Left ventricle myocardium inferior (tissue), 1 donor: Measurements from ENCODE around the gene HRAS. TPM values are rescaled to one million over a fixed set of nuclear protein-coding genes. Genes with fewer than 3 reads are reported as not detected.

ENCODE experiments used
- DNase-seq: peaks from one replicate; pipeline ENCODE4 v3.0.0-alpha.2; 2020
- H3K27ac ChIP-seq: fragments of 200-600 bp; replicated peaks from 2 replicates; pipeline ENCODE4 v1.8.0; 2021
- H3K27me3 ChIP-seq: fragments of 200-600 bp; 2 replicates; pipeline ENCODE4 v1.8.0; 2021; ENCODE audit warnings: low read depth
- H3K36me3 ChIP-seq: fragments of 200-600 bp; 2 replicates; pipeline ENCODE4 v1.8.0; 2021
- H3K4me1 ChIP-seq: fragments of 200-600 bp; 2 replicates; pipeline ENCODE4 v1.8.0; 2021
- H3K4me3 ChIP-seq: fragments of 200-600 bp; 2 replicates; pipeline ENCODE4 v1.8.0; 2021; ENCODE audit warnings: mild to moderate bottlenecking, moderate library complexity
- H3K9me3 ChIP-seq: fragments of 200-600 bp; replicated peaks from 2 replicates; pipeline ENCODE4 v1.8.0; 2021
- intact Hi-C: fragments of 100-400 bp; cut with micrococcal nuclease; formaldehyde crosslinking; loops from one replicate; pipeline ENCODE4 v1.11.0; 2022
- total RNA-seq: library from RNA; stranded (reverse); fragmentation: NEBNext Ultra II Directional; extraction: Animal tissue kit (Norgen Biotek cat#: 25700); gene quantifications from one replicate; pipeline ENCODE4 v1.2.1, GENCODE V29; 2021
- TF ChIP-seq, protein P1 (sequence below): fragments of 200-600 bp; IDR thresholded peaks from 2 replicates; pipeline ENCODE4 v1.8.0; 2021; ENCODE audit warnings: antibody characterized with exemption, mild to moderate bottlenecking, borderline replicate concordance
- donor health status: DM: no; HTN: yes; CAD: no; lungs with severe emphysema.

Gene HRAS
- total RNA-seq, 1 donor from 2014 or later, result 55.9 TPM

DNA sequence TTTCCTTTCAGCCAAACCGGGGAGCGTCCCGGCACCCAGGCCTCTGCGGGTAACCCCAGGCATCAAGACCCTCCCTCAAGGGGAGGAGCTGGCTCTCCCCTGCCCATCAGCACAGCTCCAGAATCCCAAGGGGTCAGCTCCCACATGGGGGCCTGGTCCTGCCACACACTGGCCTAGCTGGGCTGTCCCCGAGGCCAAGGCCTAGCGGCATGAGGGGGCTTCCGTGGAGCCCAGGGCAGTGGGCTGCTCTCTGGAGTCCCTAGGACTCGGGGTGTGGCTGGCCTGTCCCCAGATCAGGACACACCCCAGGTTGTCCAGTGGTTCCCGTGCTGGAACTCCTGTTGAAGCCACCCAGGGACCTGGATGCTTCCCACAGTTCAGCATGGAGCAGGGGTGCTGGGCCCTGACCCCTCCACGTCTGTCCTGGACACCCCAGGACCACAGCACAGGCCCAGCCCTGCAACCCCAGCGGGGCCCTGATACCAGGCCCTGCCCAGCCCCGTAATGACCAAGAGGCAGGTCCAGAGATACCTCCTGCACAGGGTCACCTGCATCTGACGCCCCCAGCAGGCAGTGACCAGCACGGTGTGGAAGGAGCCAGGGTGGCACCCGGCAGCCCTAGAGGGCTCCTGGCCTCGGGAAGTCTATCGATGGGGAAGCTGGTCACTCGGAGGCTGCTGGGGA lies 5.5 kb downstream of the HRAS start:
- DNase-seq, result no peak

DNA sequence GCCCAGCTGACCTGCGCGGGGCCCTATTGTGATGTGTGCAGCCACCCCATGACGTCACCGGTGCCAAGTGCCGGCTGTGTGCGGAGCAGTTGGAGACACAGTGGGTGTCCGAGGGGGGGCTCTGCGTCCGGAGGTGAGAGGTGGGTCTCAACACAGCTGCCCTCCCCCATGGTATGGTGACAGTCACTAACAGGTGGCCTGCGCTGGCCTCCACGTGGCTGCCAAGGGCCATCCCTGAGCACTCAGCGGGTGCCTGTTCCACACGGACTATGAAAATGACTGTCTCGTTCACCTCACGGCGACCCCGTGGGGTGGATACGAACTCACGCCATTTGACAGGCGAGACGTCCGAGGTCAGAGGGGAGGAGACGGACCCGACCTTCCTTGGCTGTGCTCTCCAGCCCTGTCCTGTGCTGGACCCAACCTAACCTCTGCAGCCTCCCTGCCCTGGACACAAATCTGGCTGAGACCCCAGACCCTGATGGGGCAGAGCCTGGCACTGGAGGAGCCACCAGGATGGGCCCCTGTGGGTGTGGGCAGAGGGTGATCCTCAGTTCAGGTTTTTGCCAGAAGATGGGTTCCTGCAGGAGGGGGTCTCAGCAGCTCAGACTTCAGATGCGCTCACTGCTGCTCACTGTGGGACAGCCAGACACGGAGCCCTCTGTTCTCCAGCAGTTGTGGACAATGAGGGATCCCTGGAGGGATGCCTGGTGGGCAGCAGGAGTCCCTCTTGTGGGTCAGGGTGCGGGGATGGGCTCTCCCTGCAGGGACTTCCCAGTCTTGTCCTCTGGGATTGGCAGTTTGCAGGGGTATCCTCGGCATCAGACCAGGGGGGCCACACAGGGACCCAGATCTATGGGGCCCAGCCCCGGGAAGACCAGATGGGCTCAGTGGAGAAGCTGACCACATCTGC lies 6.3 kb downstream of the HRAS start:
- Histone ChIP-seq H3K36me3 (peaks cover 28% of the 10 kb centered on the region), H3K4me1 (peaks cover 23% of the 10 kb centered on the region), H3K9me3 (no peaks in the 10 kb centered on the region), H3K27ac (no peak overlapping the region), H3K4me3 (no peak overlapping the region), H3K27me3 (no peaks in the 10 kb centered on the region)
- TF ChIP-seq, protein P1, sequence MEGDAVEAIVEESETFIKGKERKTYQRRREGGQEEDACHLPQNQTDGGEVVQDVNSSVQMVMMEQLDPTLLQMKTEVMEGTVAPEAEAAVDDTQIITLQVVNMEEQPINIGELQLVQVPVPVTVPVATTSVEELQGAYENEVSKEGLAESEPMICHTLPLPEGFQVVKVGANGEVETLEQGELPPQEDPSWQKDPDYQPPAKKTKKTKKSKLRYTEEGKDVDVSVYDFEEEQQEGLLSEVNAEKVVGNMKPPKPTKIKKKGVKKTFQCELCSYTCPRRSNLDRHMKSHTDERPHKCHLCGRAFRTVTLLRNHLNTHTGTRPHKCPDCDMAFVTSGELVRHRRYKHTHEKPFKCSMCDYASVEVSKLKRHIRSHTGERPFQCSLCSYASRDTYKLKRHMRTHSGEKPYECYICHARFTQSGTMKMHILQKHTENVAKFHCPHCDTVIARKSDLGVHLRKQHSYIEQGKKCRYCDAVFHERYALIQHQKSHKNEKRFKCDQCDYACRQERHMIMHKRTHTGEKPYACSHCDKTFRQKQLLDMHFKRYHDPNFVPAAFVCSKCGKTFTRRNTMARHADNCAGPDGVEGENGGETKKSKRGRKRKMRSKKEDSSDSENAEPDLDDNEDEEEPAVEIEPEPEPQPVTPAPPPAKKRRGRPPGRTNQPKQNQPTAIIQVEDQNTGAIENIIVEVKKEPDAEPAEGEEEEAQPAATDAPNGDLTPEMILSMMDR, result no peak
- DNase-seq, result no peak
- intact Hi-C loops, result no loop called here

More for the DNA sequence above, 5.5 kb downstream of the HRAS start:
- H3K27me3 ChIP-seq, result no peaks in the 10 kb centered on the region
- no peak overlapping the region for H3K4me3 ChIP-seq
- intact Hi-C loops, result no loop called here
- peaks cover 31% of the 10 kb centered on the region for H3K4me1 ChIP-seq
- TF ChIP-seq, protein P1, result no peak
- H3K27ac ChIP-seq, result no peak overlapping the region
- peaks cover 28% of the 10 kb centered on the region for H3K36me3 ChIP-seq
- H3K9me3 ChIP-seq, result no peaks in the 10 kb centered on the region

DNA sequence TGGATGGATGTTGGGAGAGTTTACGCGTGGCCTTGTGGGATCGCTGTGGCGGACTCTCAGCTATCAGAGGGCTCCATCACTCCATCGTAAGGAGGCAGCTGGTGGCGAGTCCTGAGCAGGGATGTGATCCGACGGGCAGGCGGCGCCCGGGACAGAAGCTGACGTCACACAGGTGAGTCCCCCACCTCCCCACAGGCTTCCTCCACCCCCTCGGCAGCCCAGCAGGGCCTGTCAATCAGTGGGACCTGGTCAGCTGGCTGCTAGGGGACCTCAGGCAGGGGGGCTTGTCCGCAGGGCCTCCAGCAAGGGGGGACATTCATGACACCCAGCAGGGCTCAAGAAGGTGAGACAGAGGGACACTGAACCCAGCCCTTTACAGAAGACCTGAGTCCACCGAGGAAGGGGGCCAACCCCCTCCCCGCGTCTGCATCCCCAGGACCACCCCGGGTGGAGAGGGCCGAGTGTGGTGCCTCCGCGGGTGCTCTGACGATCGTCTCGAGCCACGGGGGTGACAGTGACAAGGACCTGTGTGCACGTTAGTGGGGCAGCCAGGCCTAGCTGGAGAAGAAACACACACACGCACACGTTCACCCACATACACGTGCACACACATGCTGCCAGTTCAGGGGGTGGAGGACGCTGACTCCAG lies 7.1 kb downstream of the HRAS start:
- DNase-seq, result no peak
- TF ChIP-seq, protein P1, result no peak
- no peak overlapping the region for H3K4me3 ChIP-seq
- H3K9me3 ChIP-seq, result no peaks in the 10 kb centered on the region
- intact Hi-C loops, result no loop called here
- no peaks in the 10 kb centered on the region for H3K27me3 ChIP-seq
- peaks cover 15% of the 10 kb centered on the region for H3K4me1 ChIP-seq
- H3K36me3 ChIP-seq, result peaks cover 24% of the 10 kb centered on the region
- H3K27ac ChIP-seq, result no peak overlapping the region

DNA sequence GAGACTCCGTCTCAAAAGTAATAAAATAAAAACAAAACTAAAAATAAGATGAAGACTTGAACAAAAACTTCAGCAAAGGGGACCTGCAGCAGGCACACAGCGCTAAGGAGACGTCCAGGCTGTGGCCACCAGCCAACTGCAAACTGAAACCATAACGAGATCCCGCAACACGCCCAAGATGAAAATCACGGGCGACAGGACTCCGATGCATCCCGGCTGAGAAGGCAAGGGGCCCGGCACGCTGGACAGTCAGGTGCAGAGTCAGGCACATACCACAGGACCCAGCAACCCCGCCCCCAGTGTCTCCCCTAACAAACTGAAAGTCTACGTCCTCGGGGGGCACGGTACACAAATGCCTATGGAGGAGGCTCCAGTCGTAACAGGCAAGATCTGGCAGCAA lies 9.2 kb downstream of the HRAS start:
- Histone ChIP-seq H3K36me3 (peaks cover 3% of the 10 kb centered on the region), H3K4me3 (no peak overlapping the region), H3K9me3 (no peaks in the 10 kb centered on the region), H3K4me1 (no peaks in the 10 kb centered on the region), H3K27ac (no peak overlapping the region), H3K27me3 (no peaks in the 10 kb centered on the region)
- intact Hi-C loops, result no loop called here
- TF ChIP-seq, protein P1, result no peak
- no peak for DNase-seq

DNA sequence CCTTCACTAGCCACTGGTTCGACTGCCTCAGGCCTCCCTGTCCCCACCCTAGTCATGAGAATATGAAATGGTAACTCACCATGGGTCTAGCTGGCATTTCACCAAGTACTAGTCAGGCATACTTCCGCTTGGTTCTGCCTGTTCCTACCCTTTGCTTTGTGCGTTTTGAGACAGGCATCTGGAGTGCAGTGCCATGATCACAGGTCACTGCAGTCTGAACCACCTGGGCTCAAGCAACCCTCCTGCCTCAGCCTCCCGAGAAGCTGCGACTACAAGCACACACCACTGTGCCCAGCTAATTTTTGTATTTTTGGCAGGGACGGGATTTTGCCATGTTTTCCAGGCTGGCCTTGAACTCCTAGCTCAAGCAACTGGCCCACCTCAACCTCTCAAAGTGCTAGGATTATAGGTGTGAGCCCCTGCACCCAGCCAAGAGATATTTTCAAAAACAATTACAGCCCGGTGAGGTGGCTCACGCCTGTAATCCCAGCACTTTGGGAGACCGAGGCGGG lies 14.1 kb downstream of the HRAS start:
- no peaks in the 10 kb centered on the region for H3K36me3 ChIP-seq
- TF ChIP-seq, protein P1, result no peak
- DNase-seq, result no peak

More for the DNA sequence above, 14.1 kb downstream of the HRAS start:
- H3K4me3 ChIP-seq, result no peak overlapping the region
- peaks cover 8% of the 10 kb centered on the region for H3K9me3 ChIP-seq
- intact Hi-C loops, result no loop called here
- H3K27me3 ChIP-seq, result no peaks in the 10 kb centered on the region
- peaks cover 11% of the 10 kb centered on the region for H3K4me1 ChIP-seq
- H3K27ac ChIP-seq, result no peak overlapping the region
